Keratinocyte (primary cell): ENCODE measurements around the gene PRRC2B. TPM values are rescaled to one million over a fixed set of nuclear protein-coding genes. Genes with fewer than 3 reads are reported as not detected.

Source experiments
- DNase-seq: peaks from one replicate; pipeline ENCODE4 v3.0.0-alpha.2; 2011; ENCODE audit warnings: low read depth, missing footprints, low spot score
- FAIRE-seq: peaks from 2 replicates; lab custom pipeline; 2011; peaks lifted over from hg19 to GRCh38; lab: Jason Lieb, UNC
- H2AFZ ChIP-seq: 2 replicates; pipeline ENCODE4 v1.6.0; 2012; ENCODE audit warnings: low read length, control low read depth, inconsistent platforms; ENCODE audit not compliant: control insufficient read depth
- H3K27ac ChIP-seq: 2 replicates; pipeline ENCODE4 v1.5.1; 2011; ENCODE audit warnings: low read length; ENCODE audit not compliant: control insufficient read depth, insufficient read depth
- H3K27me3 ChIP-seq: 3 replicates; pipeline ENCODE4 v1.6.0; 2011; ENCODE audit warnings: low read length; ENCODE audit not compliant: control insufficient read depth, insufficient read depth; ENCODE audit errors: extremely low read depth
- H3K36me3 ChIP-seq, 2 experiments: 2 replicates in 1 of 2; 3 replicates in 1 of 2; pipeline ENCODE4 v1.5.1; 2011; ENCODE audit warnings: low read length in 2 of 2, mild to moderate bottlenecking in 1 of 2; ENCODE audit not compliant: control insufficient read depth in 2 of 2, insufficient read depth in 2 of 2; ENCODE audit errors: extremely low read depth in 1 of 2
- H3K4me1 ChIP-seq: 3 replicates; pipeline ENCODE4 v1.5.1; 2011; ENCODE audit warnings: low read length; ENCODE audit not compliant: control insufficient read depth, insufficient read depth; ENCODE audit errors: extremely low read depth
- H3K4me2 ChIP-seq: 3 replicates; pipeline ENCODE4 v1.6.0; 2011; ENCODE audit warnings: low read depth, low read length; ENCODE audit not compliant: control insufficient read depth, insufficient read depth; ENCODE audit errors: extremely low read depth
- H3K4me3 ChIP-seq, 3 experiments: fragments of 200-600 bp in 1 of 3; sonication (generic) in 1 of 3; 2 replicates in 2 of 3; 3 replicates in 1 of 3; pipeline ENCODE4 v1.5.1; 2011 to 2016; ENCODE audit warnings: low read length in 3 of 3, mild to moderate bottlenecking in 3 of 3, control low read depth in 2 of 3, inconsistent platforms in 1 of 3, low read depth in 1 of 3, mixed read lengths in 1 of 3, mixed run types in 1 of 3, moderate library complexity in 1 of 3; ENCODE audit not compliant: control insufficient read depth in 2 of 3, insufficient read depth in 2 of 3; ENCODE audit errors: extremely low read depth in 1 of 3
- H3K79me2 ChIP-seq: 2 replicates; pipeline ENCODE4 v1.6.0; 2012; ENCODE audit warnings: low read length; ENCODE audit not compliant: control insufficient read depth, insufficient read depth
- H3K9ac ChIP-seq: 3 replicates; pipeline ENCODE4 v1.6.0; 2011; ENCODE audit warnings: low read length; ENCODE audit not compliant: control insufficient read depth, insufficient read depth; ENCODE audit errors: extremely low read depth
- H3K9me1 ChIP-seq: 3 replicates; pipeline ENCODE4 v1.6.0; 2011; ENCODE audit warnings: low read length; ENCODE audit not compliant: control insufficient read depth, insufficient read depth; ENCODE audit errors: extremely low read depth
- H3K9me3 ChIP-seq: 2 replicates; pipeline ENCODE4 v1.5.1; 2012; ENCODE audit warnings: low read depth, low read length; ENCODE audit not compliant: control insufficient read depth
- H4K20me1 ChIP-seq: 3 replicates; pipeline ENCODE4 v1.6.0; 2011; ENCODE audit warnings: low read length; ENCODE audit not compliant: control insufficient read depth, insufficient read depth; ENCODE audit errors: extremely low read depth
- EZH2 ChIP-seq: IDR thresholded peaks from one replicate; pipeline ENCODE4 v1.6.1; 2012; ENCODE audit warnings: inconsistent platforms, mild to moderate bottlenecking, low read length, moderate library complexity
- dilution Hi-C: fragments of 300-500 bp; cut with MboI; formaldehyde crosslinking; loops from one replicate; pipeline ENCODE4 v1.7.0; 2020; ENCODE audit warnings: low sequenced_read_pairs; ENCODE audit not compliant: extremely low pct_ligation_motif_present
- polyA plus RNA-seq, 5 experiments: library from polyadenylated mRNA; depleted of rRNA in 3 of 5; stranded (reverse) in 3 of 5; stranded (forward) in 1 of 5; unstranded in 1 of 5; fragments of >200 nt; gene quantifications; 1 replicate in 1 of 5; 2 replicates in 3 of 5; 3 replicates in 1 of 5; pipeline versions ENCODE4 v1.2.1 to v1.2.3, GENCODE V29; 2011 to 2012; ENCODE audit warnings: missing spikeins in 2 of 5, low read depth in 1 of 5, low replicate concordance in 1 of 5
- TF ChIP-seq, protein P1 (sequence below), 3 experiments: IDR thresholded peaks in 1 of 3; conservative IDR thresholded peaks in 1 of 3; optimal IDR thresholded peaks in 1 of 3; 2 replicates in 2 of 3; 3 replicates in 1 of 3; pipeline versions ENCODE3 to v1.5.1; 2011; ENCODE audit warnings: low read length in 3 of 3, mild to moderate bottlenecking in 3 of 3, moderate library complexity in 2 of 3, control low read depth in 1 of 3, inconsistent platforms in 1 of 3; ENCODE audit not compliant: insufficient read depth in 2 of 3; ENCODE audit errors: extremely low read depth in 1 of 3

PRRC2B gene
- polyA plus RNA-seq, 1 donor (not counting 4 experiments of a cell fraction or from before 2014, with no cell fraction given) = 20.8 TPM

- H4K20me1 ChIP-seq = no peaks in the 10 kb centered on the region
- no peaks in the 10 kb centered on the region for H3K9me1 ChIP-seq
- no peaks in the 10 kb centered on the region for H3K4me1 ChIP-seq
- FAIRE-seq = no peak
- H3K79me2 ChIP-seq = no peaks in the 10 kb centered on the region
- peaks cover 5% of the 10 kb centered on the region for H3K9me3 ChIP-seq
- no peak overlapping the region for H2AFZ ChIP-seq
- TF ChIP-seq, protein P1, sequence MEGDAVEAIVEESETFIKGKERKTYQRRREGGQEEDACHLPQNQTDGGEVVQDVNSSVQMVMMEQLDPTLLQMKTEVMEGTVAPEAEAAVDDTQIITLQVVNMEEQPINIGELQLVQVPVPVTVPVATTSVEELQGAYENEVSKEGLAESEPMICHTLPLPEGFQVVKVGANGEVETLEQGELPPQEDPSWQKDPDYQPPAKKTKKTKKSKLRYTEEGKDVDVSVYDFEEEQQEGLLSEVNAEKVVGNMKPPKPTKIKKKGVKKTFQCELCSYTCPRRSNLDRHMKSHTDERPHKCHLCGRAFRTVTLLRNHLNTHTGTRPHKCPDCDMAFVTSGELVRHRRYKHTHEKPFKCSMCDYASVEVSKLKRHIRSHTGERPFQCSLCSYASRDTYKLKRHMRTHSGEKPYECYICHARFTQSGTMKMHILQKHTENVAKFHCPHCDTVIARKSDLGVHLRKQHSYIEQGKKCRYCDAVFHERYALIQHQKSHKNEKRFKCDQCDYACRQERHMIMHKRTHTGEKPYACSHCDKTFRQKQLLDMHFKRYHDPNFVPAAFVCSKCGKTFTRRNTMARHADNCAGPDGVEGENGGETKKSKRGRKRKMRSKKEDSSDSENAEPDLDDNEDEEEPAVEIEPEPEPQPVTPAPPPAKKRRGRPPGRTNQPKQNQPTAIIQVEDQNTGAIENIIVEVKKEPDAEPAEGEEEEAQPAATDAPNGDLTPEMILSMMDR (optimal IDR thresholded peaks at IDR 0.05 in 1 of 3, IDR thresholded peaks at IDR 0.05 in 1 of 3, conservative IDR thresholded peaks at IDR 0.05 in 1 of 3; ENCODE audit: extremely low read depth in 1 of 3, insufficient read depth in 2 of 3, low read length in 3 of 3) = no peak
- TF ChIP-seq EZH2 = no peak
- no peak overlapping the region for H3K4me3 ChIP-seq
- H3K9ac ChIP-seq = no peak overlapping the region
- H3K27me3 ChIP-seq = peaks cover 43% of the 10 kb centered on the region
- H3K27ac ChIP-seq = no peak overlapping the region
- DNase-seq = no peak
- no peak overlapping the region for H3K4me2 ChIP-seq
- no peaks in the 10 kb centered on the region for H3K36me3 ChIP-seq
- dilution Hi-C loops = no loop called here
These were observed 149.3 kb downstream of the PRRC2B start for GRCh38 chr9:131543141-131543540.

DNA sequence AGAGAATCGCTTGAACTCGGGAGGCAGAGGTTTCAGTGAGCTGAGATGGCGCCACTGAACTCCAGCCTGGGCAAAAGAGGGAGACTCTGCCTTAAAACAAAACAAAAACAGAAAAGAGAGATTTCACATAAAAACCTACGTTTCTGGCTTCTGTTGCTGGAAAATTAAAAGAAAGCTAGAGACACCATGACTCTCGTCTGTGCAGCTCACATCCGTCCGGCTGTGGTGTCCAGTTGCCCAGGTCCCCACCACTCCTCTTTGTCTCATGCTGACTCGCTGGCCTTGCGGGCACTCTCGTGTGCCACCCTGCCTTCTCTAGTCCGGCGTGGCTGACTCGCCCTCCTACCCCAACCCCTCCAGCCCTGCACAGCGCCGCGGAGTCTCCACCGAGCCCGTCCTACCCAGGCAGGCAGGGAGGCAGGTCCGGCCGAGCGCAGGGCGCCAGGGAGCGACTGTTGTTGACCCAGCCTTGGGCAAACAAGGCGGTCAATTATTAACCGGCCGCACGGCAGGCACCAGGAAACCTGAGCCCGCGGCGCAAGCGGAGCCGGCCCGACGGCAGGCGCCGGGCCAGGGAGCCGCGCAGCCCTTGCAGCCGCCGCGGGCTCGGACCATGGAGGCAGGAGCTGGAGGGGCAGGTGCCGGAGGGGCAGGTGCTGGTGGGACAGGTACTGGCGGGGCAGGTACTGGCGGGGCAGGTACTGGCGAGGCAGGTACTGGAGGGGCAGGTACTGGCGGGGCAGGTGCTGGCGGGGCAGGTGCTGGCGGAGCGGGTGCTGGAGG is 151.3 kb downstream of the PRRC2B start, which contains the start of gene PRRT1B:
Gene PRRT1B, plus strand, starts transcription at position 521 of the 783 bp plus-strand sequence. Its CDS starts 93 bp downstream, at position 614.
- peaks cover 43% of the 10 kb centered on the region for H3K27me3 ChIP-seq
- dilution Hi-C loops = no loop called here
- H3K9me1 ChIP-seq = no peaks in the 10 kb centered on the region
- H3K27ac ChIP-seq = no peak within 1 kb of the TSS
- FAIRE-seq (no peak), DNase-seq (no peak)
- H3K36me3 ChIP-seq = no peaks in the 10 kb centered on the region
- H2AFZ ChIP-seq = no peak within 1 kb of the TSS
- H3K79me2 ChIP-seq = no peaks in the 10 kb centered on the region
- no peak within 1 kb of the TSS for H3K4me2 ChIP-seq
- H3K9me3 ChIP-seq = peaks cover 5% of the 10 kb centered on the region
- TF ChIP-seq EZH2 = peak; percentile 77
- TF ChIP-seq, protein P1 (optimal IDR thresholded peaks at IDR 0.05 in 1 of 3, IDR thresholded peaks at IDR 0.05 in 1 of 3, conservative IDR thresholded peaks at IDR 0.05 in 1 of 3; ENCODE audit: extremely low read depth in 1 of 3, insufficient read depth in 2 of 3, low read length in 3 of 3) = no peak
- no peak within 1 kb of the TSS for H3K9ac ChIP-seq
- H3K4me1 ChIP-seq = no peaks in the 10 kb centered on the region
- H3K4me3 ChIP-seq = no peak within 1 kb of the TSS
- no peaks in the 10 kb centered on the region for H4K20me1 ChIP-seq
